ENCODE results near the gene GNAI2. TPM values are rescaled to one million over a fixed set of nuclear protein-coding genes. Genes with fewer than 3 reads are reported as not detected.

GNAI2 gene
- polyA plus RNA-seq, 1 donor (not counting 4 experiments of a cell fraction or from before 2014, with no cell fraction given), result 268 TPM

- dilution Hi-C loops (cut with MboI; ENCODE audit: extremely low pct_ligation_motif_present, low sequenced_read_pairs), result no loop called here
- Histone ChIP-seq H3K27ac (ENCODE audit: control insufficient read depth, insufficient read depth, low read length) (no peak overlapping the region), H3K9me3 (ENCODE audit: control insufficient read depth, low read depth, low read length) (no peaks in the 10 kb centered on the region), H3K79me2 (ENCODE audit: control insufficient read depth, insufficient read depth, low read length) (no peaks in the 10 kb centered on the region), H3K4me1 (ENCODE audit: control insufficient read depth, extremely low read depth, insufficient read depth, low read length) (peaks cover 32% of the 10 kb centered on the region), H3K36me3 (ENCODE audit: control insufficient read depth in 2 of 2, extremely low read depth in 1 of 2, insufficient read depth in 2 of 2, low read length in 2 of 2) (no peaks in the 10 kb centered on the region), H4K20me1 (ENCODE audit: control insufficient read depth, extremely low read depth, insufficient read depth, low read length) (no peaks in the 10 kb centered on the region), H3K9me1 (ENCODE audit: control insufficient read depth, extremely low read depth, insufficient read depth, low read length) (peaks cover 2% of the 10 kb centered on the region), H3K4me3 (ENCODE audit: control insufficient read depth in 2 of 3, extremely low read depth in 1 of 3, insufficient read depth in 2 of 3, low read depth in 1 of 3, low read length in 3 of 3) (no peak overlapping the region), H3K4me2 (ENCODE audit: control insufficient read depth, extremely low read depth, insufficient read depth, low read depth, low read length) (no peak overlapping the region), H2AFZ (ENCODE audit: control insufficient read depth, low read length) (no peak overlapping the region), H3K9ac (ENCODE audit: control insufficient read depth, extremely low read depth, insufficient read depth, low read length) (no peak overlapping the region), H3K27me3 (ENCODE audit: control insufficient read depth, extremely low read depth, insufficient read depth, low read length) (peaks cover 3% of the 10 kb centered on the region)
- FAIRE-seq, result no peak
- no peak for TF ChIP-seq EZH2 (IDR thresholded peaks at IDR 0.05; ENCODE audit: low read length)
- no peak for DNase-seq (ENCODE audit: low read depth, low spot score)
Observed at GRCh38 chr3:50265571-50265970, 29.6 kb downstream of the GNAI2 start.

- dilution Hi-C loops (cut with MboI; ENCODE audit: extremely low pct_ligation_motif_present, low sequenced_read_pairs), result no loop called here
- Histone ChIP-seq H3K4me3 (ENCODE audit: control insufficient read depth in 2 of 3, extremely low read depth in 1 of 3, insufficient read depth in 2 of 3, low read depth in 1 of 3, low read length in 3 of 3) (no peak overlapping the region), H3K79me2 (ENCODE audit: control insufficient read depth, insufficient read depth, low read length) (no peaks in the 10 kb centered on the region), H3K36me3 (ENCODE audit: control insufficient read depth in 2 of 2, extremely low read depth in 1 of 2, insufficient read depth in 2 of 2, low read length in 2 of 2) (no peaks in the 10 kb centered on the region), H3K9me3 (ENCODE audit: control insufficient read depth, low read depth, low read length) (no peaks in the 10 kb centered on the region), H3K9me1 (ENCODE audit: control insufficient read depth, extremely low read depth, insufficient read depth, low read length) (peaks cover 2% of the 10 kb centered on the region), H3K27me3 (ENCODE audit: control insufficient read depth, extremely low read depth, insufficient read depth, low read length) (peaks cover 3% of the 10 kb centered on the region), H4K20me1 (ENCODE audit: control insufficient read depth, extremely low read depth, insufficient read depth, low read length) (no peaks in the 10 kb centered on the region), H2AFZ (ENCODE audit: control insufficient read depth, low read length) (no peak overlapping the region), H3K27ac (ENCODE audit: control insufficient read depth, insufficient read depth, low read length) (no peak overlapping the region), H3K9ac (ENCODE audit: control insufficient read depth, extremely low read depth, insufficient read depth, low read length) (no peak overlapping the region), H3K4me1 (ENCODE audit: control insufficient read depth, extremely low read depth, insufficient read depth, low read length) (peaks cover 33% of the 10 kb centered on the region), H3K4me2 (ENCODE audit: control insufficient read depth, extremely low read depth, insufficient read depth, low read depth, low read length) (no peak overlapping the region)
- no peak for DNase-seq (ENCODE audit: low read depth, low spot score)
- FAIRE-seq, result no peak
- TF ChIP-seq EZH2 (IDR thresholded peaks at IDR 0.05; ENCODE audit: low read length), result no peak
Observed at GRCh38 chr3:50266017-50266416, 30.0 kb downstream of the GNAI2 start.

DNA sequence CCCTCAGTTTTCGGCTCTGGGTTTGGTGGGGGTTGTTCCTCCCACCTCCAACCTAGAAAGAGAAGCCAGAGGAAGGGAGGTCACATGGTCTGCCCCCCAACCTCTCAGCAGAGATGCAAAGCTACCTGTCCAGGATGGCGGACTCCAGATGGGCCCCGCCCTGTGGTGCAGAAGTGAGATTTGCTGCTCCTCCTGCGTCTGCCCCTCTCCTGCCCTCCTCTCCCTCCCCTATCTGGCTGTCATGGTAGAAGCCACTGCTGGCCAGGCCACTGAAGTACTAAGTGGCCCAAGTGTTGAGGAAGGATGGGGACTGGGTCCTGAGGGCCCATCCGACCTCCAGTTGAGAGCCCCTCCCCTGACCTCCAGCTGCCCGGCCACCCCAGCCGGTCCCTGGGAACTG lies 30.8 kb downstream of the GNAI2 start:
- peaks cover 2% of the 10 kb centered on the region for H3K9me1 ChIP-seq (ENCODE audit: control insufficient read depth, extremely low read depth, insufficient read depth, low read length)
- H3K9me3 ChIP-seq (ENCODE audit: control insufficient read depth, low read depth, low read length), result no peaks in the 10 kb centered on the region
- H3K79me2 ChIP-seq (ENCODE audit: control insufficient read depth, insufficient read depth, low read length), result no peaks in the 10 kb centered on the region
- no peak overlapping the region for H2AFZ ChIP-seq (ENCODE audit: control insufficient read depth, low read length)
- FAIRE-seq (no peak), DNase-seq (ENCODE audit: low read depth, low spot score) (no peak)
- H3K9ac ChIP-seq (ENCODE audit: control insufficient read depth, extremely low read depth, insufficient read depth, low read length), result no peak overlapping the region
- H3K27me3 ChIP-seq (ENCODE audit: control insufficient read depth, extremely low read depth, insufficient read depth, low read length), result peaks cover 3% of the 10 kb centered on the region
- no peak overlapping the region for H3K4me3 ChIP-seq (ENCODE audit: control insufficient read depth in 2 of 3, extremely low read depth in 1 of 3, insufficient read depth in 2 of 3, low read depth in 1 of 3, low read length in 3 of 3)
- H3K36me3 ChIP-seq (ENCODE audit: control insufficient read depth in 2 of 2, extremely low read depth in 1 of 2, insufficient read depth in 2 of 2, low read length in 2 of 2), result no peaks in the 10 kb centered on the region
- TF ChIP-seq, protein P1, sequence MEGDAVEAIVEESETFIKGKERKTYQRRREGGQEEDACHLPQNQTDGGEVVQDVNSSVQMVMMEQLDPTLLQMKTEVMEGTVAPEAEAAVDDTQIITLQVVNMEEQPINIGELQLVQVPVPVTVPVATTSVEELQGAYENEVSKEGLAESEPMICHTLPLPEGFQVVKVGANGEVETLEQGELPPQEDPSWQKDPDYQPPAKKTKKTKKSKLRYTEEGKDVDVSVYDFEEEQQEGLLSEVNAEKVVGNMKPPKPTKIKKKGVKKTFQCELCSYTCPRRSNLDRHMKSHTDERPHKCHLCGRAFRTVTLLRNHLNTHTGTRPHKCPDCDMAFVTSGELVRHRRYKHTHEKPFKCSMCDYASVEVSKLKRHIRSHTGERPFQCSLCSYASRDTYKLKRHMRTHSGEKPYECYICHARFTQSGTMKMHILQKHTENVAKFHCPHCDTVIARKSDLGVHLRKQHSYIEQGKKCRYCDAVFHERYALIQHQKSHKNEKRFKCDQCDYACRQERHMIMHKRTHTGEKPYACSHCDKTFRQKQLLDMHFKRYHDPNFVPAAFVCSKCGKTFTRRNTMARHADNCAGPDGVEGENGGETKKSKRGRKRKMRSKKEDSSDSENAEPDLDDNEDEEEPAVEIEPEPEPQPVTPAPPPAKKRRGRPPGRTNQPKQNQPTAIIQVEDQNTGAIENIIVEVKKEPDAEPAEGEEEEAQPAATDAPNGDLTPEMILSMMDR (optimal IDR thresholded peaks at IDR 0.05 in 1 of 3, IDR thresholded peaks at IDR 0.05 in 1 of 3, conservative IDR thresholded peaks at IDR 0.05 in 1 of 3; ENCODE audit: extremely low read depth in 1 of 3, insufficient read depth in 2 of 3, low read length in 3 of 3), result no peak
- TF ChIP-seq EZH2 (IDR thresholded peaks at IDR 0.05; ENCODE audit: low read length), result no peak
- H3K4me1 ChIP-seq (ENCODE audit: control insufficient read depth, extremely low read depth, insufficient read depth, low read length), result peaks cover 33% of the 10 kb centered on the region
- H3K27ac ChIP-seq (ENCODE audit: control insufficient read depth, insufficient read depth, low read length), result no peak overlapping the region
- no peaks in the 10 kb centered on the region for H4K20me1 ChIP-seq (ENCODE audit: control insufficient read depth, extremely low read depth, insufficient read depth, low read length)
- dilution Hi-C loops (cut with MboI; ENCODE audit: extremely low pct_ligation_motif_present, low sequenced_read_pairs), result no loop called here
- H3K4me2 ChIP-seq (ENCODE audit: control insufficient read depth, extremely low read depth, insufficient read depth, low read depth, low read length), result no peak overlapping the region
